NOMO-1 treated with dmso at 0.1 percent for 144 hours (cell line): ENCODE measurements around the gene SLC39A2.
"Not testable (repeated sequence)": the region's sequence is repeated elsewhere in the genome, so short reads cannot be mapped to it uniquely, and the experiment has no call there.

Experiments used
- DNase-seq: peaks from one replicate; lab custom pipeline; 2025; ENCODE audit not compliant: unreplicated experiment; lab: John Stamatoyannopoulos, UW

Gene SLC39A2

GRCh38 chr14:21024585-21025370 is 25.7 kb downstream of the SLC39A2 start, which contains the start of gene NDRG2:
NDRG2 (minus strand) TSS chr14:21025061; CDS start chr14:21023315, 1,746 bp downstream.
- DNase-seq: peak; percentile 55

GRCh38 chr14:21025371-21026273 is 26.5 kb downstream of the SLC39A2 start:
- no peak for DNase-seq

GRCh38 chr14:21026274-21026987 is 27.3 kb downstream of the SLC39A2 start:
- no peak for DNase-seq

GRCh38 chr14:21026988-21027315 is 27.9 kb downstream of the SLC39A2 start:
- DNase-seq: no peak

DNA sequence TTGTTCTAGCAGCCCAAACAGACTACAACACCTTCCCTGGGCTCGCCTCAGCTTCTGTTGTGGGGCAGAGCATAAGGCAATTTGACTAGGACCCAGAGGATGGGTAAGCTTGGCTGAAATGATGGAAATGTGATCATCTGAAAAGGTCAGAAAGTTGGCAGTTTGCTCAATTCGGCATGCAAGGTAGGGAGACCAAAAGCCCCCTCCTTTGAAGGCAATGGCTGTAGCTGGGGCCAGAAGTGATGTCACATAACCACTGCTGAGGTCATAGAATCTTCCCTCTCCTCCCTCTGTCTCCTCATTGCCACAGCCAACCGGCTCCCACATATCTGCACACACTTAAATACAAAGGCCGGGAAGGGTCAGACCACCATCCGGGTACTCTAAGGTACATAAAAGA is 30.8 kb downstream of the SLC39A2 start, which contains the start of gene TPPP2:
TSS of gene TPPP2 (plus strand) at position 301 of the 400 bp plus-strand sequence. CDS start 365 bp downstream, outside the sequence.
- DNase-seq: no peak

DNA sequence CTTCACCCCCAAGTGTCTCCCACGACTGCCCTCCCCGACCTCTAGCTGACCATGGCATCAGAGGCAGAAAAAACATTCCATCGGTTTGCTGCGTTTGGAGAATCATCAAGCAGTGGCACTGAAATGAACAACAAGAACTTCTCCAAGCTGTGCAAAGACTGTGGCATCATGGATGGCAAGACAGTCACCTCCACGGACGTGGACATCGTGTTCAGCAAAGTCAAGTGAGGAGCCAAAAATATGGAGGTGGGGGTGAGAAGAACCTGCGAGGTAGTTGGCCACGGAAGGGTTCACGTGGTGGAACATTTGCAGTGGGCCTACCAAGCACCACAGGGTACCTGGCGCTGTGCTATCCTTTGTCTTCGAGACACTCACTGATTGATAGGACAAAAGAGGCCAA is 31.4 kb downstream of the SLC39A2 start:
- no peak for DNase-seq

DNA sequence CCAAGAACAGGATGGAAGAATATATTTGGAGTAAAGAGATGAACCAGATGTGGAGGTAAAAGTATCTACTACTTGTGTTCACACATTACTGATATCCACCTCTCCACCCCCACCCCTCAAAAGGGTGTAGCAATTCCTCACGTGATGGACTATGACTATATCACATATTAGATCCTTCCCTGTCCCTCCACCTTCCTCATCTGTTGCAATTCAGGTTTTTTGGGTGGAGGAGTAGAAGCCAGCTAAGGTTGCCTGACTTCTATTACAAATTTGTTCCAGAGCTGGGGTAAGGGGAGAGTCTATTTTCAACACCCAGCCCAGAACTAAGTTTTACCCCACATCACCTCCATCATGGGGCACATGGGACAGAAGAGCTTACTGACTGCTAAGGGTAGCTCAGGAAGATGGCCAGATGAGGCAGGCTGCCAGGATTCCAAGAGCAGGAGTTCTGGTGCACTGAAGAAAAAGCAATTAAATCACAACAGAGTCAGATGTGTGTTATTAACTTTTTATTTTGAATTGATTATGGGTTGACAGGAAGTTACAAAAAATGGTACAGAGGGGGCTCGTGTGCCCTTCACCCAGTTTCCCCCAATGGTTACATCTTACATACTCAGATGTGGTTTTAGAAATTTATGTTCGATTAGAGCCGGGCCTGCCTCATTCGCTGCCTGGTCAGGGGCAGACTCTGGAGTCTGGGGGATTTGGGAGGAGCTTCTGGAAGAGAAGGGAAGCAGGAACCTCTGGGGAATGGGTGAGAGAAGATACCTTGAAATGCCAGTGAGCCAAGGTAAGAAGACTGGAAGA is 33.4 kb downstream of the SLC39A2 start:
- no peak for DNase-seq

- DNase-seq: no peak
These were observed 34.1 kb downstream of the SLC39A2 start for GRCh38 chr14:21033133-21033698.

- DNase-seq: no peak
These were observed 35.6 kb downstream of the SLC39A2 start, which contains the start of gene RNASE13 for GRCh38 chr14:21034707-21035106. RNASE13 (minus strand) TSS chr14:21034807; CDS start chr14:21034288, 519 bp downstream.

DNA sequence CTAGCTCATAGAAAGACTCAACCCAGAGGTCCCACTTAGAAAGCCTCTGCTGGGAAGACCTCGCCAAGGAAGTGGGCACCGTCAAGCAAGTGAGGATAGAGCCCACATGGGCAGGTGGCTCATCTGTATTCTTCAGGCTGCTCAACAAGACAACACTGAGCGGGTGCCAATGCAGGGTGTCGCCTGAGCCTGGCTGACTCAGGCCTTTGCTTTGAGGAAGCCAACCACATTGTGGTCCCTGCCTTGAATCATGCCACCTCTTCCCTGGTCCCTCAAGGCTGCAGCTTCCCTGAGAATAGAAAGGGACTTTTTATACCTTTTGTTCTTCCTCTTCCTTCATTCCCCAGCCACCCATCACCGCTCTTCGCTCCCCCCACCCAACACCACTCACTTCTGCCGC is 37.7 kb downstream of the SLC39A2 start:
- no peak for DNase-seq

DNA sequence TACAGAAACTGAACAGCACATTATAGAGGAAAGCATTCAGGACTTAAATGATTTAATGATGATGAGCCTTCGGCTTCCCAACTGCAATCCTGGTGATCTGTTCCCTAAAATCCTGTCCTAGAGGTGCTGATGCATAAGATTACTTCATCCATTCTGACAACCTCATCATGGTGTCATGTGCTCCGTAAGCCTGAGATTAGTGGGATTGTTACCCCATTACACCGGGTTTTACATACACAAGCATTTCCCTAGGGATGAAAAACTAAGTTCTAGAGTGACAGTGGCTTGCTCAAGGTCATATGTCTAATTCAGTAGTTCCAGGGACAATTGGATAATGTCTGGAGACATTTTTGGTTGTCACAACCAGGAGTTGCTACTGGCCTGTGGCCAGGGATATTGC is 38.1 kb downstream of the SLC39A2 start:
- DNase-seq: no peak

- no peak for DNase-seq
These were observed 39.6 kb downstream of the SLC39A2 start for GRCh38 chr14:21038441-21039422.

DNA sequence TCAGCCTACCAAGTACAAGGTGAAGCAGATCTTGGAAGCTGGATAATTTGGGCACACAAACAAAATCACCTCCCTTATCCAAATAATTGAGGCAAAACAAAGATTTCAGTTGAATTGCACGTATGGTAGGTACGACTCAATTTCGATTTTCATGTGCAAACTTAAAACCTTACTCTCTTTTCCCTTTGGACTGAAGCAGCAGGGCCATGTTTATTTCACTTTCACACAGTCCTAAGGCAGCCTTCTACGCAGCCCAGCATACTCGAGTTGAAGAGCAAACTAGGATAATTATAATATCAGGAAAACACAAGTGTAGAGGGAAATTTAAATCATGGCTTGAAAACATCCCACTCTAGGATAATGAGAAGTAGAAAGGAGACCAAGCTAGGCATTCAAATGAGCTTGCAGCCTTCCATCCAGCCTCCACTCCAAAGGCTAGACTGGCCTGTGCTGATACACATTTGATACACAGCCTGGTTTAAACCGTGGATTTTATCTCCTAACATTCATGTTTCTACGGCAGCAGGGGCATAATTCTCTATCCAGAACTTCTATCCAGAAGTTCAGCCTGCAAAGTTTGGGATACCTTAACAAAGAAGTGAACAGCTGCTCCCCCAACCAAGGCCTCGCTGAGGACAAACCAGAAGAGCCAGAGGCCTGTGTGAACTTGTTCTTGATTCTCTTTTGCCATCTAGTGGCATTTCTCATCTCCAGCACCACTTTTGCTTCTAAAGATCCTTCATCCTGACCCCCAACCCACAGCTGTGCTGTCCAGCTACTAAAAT is 40.7 kb downstream of the SLC39A2 start:
- peak; percentile 45 for DNase-seq

GRCh38 chr14:21040370-21040925 is 41.4 kb downstream of the SLC39A2 start:
- DNase-seq: no peak

GRCh38 chr14:21040941-21041340 is 41.8 kb downstream of the SLC39A2 start:
- DNase-seq: not testable (repeated sequence)

DNA sequence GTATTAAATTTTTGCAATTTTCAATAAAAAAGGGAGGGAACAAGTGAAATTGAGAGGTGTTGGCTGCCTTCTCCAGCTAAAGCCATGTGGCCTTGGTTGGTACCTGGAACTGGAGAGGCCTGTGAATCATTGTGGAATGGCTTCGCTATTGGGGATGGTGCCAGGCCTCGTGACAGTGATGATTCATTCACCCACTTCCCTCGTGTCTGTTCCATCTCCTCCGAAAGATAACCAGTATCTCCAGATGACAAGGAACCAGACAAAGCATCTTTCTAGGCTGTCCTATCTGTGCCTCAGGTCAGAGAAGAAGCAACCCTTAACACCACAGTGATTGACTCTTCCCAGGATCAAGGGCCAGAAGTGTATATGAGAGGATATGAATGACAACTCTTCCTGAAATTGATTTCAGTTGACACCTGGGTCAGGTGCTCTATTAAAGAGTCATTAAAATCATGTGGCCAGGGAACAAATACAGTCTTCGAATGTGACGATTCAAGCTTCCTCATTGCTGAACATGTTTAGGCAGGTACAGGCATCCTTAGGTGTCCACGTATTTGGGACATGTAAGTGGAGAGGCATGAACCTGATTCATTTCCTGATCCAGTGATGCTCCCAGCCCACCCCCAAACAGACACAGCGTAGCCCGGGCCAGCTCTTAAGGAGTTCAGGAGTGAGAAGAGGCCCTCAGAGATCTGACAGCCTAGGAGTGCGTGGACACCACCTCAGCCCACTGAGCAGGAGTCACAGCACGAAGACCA is 42.8 kb downstream of the SLC39A2 start, which contains the start of gene RNASE7:
TSS of gene RNASE7 (plus strand) at position 687 of the 758 bp plus-strand sequence. CDS start 631 bp downstream, outside the sequence.
- DNase-seq: no peak

DNA sequence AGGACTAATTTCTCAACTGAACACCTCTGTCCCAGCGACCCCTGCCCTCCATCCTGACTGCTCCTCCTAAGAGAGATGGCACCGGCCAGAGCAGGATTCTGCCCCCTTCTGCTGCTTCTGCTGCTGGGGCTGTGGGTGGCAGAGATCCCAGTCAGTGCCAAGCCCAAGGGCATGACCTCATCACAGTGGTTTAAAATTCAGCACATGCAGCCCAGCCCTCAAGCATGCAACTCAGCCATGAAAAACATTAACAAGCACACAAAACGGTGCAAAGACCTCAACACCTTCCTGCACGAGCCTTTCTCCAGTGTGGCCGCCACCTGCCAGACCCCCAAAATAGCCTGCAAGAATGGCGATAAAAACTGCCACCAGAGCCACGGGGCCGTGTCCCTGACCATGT is 43.8 kb downstream of the SLC39A2 start:
- no peak for DNase-seq
